Cortex of kidney (tissue), 1 donor: ENCODE measurements around the gene MTMR1.

Experiments used
- DNase-seq: peaks from one replicate; lab custom pipeline; 2025; lab: John Stamatoyannopoulos, UW

The MTMR1 gene

DNA sequence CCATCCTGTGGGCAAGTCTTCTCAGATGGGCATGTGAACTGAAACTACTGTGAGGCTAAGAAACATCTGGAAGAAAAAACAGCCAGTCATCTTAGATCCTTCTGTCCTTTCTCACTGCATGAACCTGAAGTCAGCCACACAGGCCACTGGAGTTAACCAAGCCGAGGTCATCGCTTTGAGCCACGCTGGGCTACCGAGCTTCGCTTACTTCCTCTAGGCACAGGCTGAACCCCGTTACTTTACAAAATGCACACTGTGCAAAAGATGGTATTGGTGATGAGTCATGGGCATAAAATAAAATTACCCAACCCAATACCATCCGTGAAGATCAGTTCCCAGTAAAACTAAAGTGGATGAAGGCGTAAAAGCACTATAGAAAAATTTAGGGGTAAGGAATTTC is 86.2 kb downstream of the MTMR1 start:
- DNase-seq: no peak

DNA sequence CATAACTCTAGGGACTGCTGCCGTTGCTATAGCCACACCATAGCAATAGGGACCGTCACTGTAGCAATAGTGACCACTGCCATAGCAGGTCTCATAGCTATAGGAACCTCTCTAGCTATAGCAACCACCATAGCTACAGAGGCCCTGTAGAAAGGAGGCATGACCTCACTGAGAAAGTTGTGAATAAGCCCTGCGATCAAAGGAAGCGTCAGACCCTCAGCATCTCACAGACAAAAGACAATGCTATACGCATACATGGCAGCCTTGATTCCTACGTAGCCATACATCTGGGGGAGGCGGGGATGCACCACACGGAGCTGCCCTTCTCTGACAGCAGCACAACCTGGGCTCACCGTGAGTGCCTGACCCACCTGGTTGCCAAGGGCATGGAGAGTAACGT is 88.5 kb downstream of the MTMR1 start:
- DNase-seq: no peak

DNA sequence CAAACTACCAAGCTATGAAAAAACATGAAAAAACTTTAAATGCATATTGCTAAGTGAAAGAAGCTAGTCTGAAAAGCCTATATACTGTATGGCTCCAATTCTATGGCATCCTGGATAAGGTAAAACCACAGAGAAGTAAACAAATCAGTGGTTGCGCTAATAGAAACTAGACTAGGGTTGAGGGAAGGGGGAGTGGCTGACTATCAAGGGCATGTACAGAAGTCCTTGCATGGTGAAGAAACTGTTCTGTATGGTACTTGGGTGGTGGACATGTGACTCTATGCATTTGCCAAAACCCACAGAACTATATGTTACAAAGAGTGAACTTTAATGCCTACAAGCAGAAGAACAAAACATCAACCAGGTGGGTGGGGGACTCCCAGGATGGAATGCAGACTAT is 96.8 kb downstream of the MTMR1 start:
- no peak for DNase-seq

DNA sequence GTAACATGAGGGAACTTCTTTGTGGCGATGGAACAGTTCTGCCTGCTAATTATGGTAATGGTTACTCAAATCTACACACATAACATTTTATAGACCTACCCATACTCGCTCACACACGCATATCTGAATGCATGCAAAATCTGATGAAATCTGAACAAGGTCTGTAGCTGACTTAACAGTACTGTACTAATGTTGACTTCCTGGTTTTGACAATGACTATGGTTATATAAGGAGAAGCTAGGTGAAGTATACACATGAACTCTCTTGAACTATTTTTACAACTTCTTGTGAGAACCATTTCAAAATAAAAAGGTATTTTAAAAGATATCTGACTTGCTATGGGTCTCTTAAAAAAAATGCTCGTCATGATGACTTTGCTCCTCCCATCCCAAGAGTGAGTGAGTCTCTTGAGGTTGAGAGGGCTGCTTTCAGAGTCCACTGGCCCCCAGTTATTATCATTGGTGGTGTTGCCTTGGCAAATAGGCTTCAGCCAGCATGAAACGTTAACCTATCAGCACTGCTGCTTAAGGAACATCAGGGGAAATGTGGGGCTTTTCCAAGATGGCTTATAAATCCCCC is 99.8 kb downstream of the MTMR1 start:
- no peak for DNase-seq

DNA sequence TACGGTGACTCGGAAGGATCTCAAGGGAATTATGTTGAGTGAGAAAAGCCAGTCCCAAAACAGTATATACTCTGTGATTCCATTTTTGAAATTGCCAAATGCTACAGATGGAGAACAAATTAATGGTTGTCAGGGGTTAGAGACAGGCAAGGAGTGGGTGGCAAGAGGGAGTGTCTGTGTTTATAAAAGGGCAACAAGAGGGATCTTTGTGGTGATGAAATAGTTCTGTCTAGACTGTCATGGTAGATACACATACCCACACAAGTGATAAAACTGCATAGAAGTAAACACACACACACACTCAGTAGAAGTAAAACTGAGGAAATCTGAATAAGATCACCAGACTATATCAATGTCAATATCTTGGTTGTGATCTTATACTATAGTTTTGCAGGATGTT is 112.5 kb downstream of the MTMR1 start:
- no peak for DNase-seq

DNA sequence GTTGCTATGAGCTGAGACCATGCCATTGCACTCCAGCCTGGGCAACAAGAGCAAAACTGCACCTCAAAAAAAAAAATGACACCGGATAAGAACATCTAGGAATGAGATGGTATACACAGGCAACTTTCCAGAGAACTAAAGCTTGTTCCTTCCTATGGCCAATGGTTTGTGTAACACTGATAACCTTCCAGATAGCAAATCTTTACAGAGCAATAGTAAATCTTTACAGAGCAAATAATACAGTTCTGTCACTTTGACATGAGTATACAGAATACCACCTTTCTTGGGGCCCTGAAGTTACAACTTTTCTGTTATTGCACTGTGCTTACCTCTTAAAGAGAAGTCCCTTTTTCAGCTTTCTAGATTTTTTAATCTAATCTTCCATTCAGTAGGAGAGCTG is 113.6 kb downstream of the MTMR1 start:
- no peak for DNase-seq

DNA sequence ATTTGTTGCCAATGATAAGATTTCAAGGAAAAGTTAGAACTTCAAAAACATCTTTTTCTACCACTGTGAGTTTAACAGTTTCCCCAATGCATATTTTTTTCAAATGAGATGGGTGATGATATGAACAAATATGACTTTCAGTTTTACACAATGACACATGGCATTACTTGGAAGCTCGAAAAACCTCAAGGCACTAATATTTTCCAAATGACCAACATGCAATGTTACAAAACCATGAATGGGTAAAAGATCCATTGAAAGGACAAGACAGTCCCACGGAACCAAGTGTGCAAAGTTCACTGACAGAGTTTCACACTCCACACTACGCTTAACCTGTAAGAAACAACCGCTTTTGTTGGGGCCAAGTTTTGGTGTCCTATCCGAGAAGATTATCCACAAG is 120.7 kb downstream of the MTMR1 start:
- no peak for DNase-seq
